ENCODE data around the gene ATP2C1. TPM values are rescaled to one million over a fixed set of nuclear protein-coding genes. Genes with fewer than 3 reads are reported as not detected.

ATP2C1 gene
- total RNA-seq, 1 donor from 2014 or later = 130 TPM

DNA sequence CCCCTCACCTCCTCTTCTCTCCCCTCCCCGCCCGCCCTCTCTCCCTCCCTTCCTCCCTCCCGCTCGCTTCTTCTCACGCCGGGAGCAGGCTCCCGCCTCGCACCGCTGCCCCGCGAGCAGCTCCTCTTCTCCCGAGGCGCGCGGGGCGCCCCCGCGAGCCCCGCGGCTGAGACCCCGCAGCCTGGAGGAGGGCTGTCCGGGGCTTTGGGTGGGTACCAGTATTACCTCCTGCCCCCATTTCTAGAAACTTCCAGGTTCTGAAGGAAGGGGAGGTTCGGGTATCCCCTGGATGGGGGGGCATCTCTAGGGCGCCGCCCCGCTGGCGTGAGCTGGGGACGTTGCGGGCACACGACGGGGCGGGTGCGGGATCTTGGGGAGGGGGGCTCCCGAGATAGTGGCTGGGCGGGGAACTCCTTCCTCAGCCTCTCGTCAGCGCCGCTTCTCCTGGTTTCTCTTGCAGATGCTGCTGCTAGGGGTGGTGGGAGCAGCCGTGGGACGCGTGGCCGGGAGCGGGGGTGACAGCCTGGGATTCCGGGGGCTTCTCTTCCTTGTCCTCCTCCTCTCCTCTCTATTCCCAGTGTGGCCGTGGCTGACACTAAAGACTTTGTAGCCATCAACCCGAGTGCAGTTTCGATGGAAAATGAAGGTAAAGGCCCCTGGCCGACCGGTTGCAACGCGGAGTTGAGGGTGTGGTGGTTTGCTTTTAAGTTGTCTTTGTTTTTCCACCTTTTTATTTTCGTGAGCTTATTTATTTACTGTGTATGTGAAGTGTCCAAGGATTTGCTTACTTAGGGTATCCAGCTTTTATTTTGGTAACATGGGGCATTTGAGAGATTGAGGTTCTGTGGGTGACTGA, 474 bp downstream of the ATP2C1 start:
- DNase-seq (ENCODE audit: low spot score) = peak; percentile 36

GRCh38 chr3:130894986-130895280, 1.0 kb downstream of the ATP2C1 start:
- no peak for DNase-seq (ENCODE audit: low spot score)

GRCh38 chr3:130895690-130896488, 2.0 kb downstream of the ATP2C1 start:
- DNase-seq (ENCODE audit: low spot score) = no peak

- no peak for DNase-seq (ENCODE audit: low spot score)
These were observed 3.4 kb downstream of the ATP2C1 start for GRCh38 chr3:130897316-130897715.

- DNase-seq (ENCODE audit: low spot score) = no peak
These were observed 7.1 kb downstream of the ATP2C1 start for GRCh38 chr3:130900959-130901358.

DNA sequence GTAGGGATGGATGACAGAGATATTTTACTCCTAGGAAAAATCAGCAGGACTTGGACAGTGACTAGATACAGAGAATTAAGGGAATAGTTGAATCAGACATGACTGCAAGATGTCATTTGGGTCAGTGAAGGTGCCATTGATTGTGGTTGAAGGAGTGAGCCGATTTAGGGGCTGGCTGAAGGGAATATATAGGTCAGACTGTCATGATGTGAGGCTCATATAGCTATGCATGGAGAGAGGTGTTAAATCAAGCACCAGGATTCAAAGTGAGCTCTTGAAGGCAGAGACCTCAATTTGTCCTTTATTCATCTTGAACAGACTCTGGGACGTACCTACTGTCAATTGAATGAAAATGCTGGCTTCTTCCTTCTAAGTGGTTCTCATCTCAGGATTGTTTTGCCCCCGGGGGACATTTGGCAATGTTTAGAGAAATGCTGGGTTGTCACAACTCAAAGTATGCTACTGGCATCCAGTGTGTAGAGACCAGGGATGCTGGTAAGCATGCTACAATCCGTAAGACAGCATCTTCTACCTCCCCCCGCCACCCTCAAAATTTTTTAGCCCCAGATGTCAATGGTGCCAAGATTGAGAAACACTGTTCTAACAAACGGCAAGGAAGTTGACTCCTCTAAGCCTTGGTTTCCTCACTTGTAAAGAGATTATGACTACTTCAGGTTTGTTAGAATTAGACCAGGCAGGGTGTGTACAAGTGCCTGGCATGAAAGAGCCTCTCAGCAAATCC, 7.8 kb downstream of the ATP2C1 start:
- no peak for DNase-seq (ENCODE audit: low spot score)

- no peak for DNase-seq (ENCODE audit: low spot score)
These were observed 9.6 kb downstream of the ATP2C1 start for GRCh38 chr3:130903412-130903908.

GRCh38 chr3:130904491-130904890, 10.6 kb downstream of the ATP2C1 start:
- no peak for DNase-seq (ENCODE audit: low spot score)

GRCh38 chr3:130905551-130905950, 11.7 kb downstream of the ATP2C1 start:
- DNase-seq (ENCODE audit: low spot score) = no peak

DNA sequence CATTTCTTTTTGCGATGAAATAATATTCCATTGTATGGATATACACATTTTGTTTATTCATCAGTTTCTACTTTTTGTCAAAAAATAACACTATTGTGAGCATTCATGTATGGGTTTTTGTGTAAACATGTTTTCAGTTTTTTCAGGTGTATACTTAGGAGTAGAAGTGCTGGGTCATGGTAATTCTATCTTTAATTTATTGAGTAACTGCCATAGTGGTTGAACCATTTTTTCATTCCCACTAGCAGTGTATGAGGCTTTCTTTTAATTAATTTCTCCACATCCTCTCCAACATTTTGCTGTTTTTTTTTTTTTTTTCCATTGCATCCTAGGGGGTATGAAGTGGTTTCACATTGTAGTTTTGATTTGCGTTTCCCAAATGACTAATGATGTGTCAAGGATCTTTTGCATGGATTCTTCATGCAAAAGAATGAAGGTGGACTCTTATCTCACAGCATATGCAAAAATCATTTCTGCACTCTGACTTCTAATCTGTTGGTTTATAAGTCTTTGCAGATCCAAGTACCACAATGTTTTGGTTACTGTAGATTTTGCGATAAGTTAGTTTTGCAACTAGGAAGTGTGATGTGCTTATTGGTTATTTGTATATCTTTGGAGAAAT, 12.6 kb downstream of the ATP2C1 start:
- DNase-seq (ENCODE audit: low spot score) = no peak

- DNase-seq (ENCODE audit: low spot score) = no peak
These were observed 13.6 kb downstream of the ATP2C1 start for GRCh38 chr3:130907500-130907899.

DNA sequence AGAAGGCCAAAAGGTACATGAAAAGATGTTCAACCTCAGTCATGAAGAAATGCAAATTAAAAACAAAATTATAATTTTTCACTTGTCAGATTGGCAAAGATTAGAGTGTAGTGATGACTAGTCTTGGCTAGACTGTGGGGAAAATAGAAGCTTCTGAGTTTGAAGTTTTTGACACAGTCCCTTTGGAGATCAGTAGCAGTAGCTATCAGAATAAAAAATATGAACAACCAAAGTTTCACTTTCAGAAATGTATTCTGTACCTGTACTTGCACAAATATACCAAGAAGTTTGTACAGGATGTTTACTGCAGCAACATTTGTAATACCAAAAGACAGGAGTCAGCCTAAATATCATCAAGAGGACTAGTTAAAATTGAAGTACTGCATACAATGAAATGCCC, 14.1 kb downstream of the ATP2C1 start:
- DNase-seq (ENCODE audit: low spot score) = no peak

DNA sequence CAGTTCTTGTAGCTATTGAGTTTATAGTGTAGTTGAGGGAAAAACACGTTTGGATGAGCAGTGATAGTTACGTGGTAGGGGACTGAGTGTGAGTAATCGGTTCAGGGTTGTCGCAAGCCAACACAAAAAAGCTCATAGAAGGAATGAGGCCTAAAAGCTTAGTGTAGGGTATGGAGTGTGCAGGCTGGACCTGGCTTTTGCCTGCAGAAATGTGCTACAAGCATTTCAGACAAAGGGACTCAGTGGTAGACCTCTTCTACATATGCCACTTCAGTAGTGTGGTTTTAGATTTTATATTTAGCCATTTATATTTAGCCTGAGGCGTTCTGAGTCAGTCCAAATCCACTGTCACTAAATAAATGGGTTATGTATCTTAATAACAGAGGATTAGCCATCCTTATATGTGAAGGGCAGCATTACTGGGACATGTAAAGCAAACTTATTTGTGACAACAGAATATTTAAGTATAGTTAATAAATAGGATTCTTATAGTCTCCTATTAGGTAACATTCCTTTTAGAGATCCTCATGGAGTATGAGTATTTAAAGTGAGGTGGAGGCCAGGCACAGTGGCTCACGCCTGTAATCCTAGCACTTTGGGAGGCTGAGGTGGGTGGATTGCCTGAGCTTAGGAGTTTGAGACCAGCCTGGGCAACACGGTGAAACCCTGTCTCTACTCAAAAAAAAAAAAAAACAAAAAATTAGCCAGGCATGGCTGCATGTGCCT, 21.8 kb downstream of the ATP2C1 start:
- no peak for DNase-seq (ENCODE audit: low spot score)

DNA sequence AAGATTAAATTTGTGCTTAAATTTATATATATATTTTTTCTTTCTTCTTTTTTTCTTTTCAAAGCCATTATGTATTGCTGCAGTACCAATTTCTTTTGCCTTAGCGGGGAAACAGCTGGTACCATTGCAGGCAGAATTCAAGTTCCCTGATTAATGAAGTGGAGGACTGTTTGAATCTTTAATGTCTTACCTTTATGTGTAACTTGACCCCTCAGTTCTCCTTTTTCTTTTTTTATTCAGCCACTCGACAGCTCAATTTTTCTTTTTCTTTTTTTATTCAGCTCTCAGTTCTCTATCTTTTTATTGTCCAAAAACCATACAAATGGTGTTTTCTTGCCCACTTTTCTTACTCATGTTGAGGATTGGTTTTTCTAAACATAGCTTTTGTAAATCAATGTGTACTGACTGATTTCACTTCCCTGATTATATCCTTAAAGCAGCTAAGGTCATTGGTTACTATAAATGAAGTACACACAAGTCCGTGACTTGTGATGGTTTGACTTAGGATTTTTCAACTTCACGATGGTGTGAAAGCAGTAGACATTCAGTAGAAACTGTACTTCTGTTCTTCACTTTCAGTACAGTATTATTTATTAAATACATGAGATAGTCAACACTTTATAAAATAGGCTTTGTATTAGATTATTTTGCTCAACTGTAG, 22.8 kb downstream of the ATP2C1 start:
- no peak for DNase-seq (ENCODE audit: low spot score)

- DNase-seq (ENCODE audit: low spot score) = no peak
These were observed 24.4 kb downstream of the ATP2C1 start for GRCh38 chr3:130918328-130918727.

GRCh38 chr3:130925628-130926027, 31.7 kb downstream of the ATP2C1 start:
- DNase-seq (ENCODE audit: low spot score) = no peak

GRCh38 chr3:130926504-130926903, 32.6 kb downstream of the ATP2C1 start:
- DNase-seq (ENCODE audit: low spot score) = no peak

GRCh38 chr3:130929804-130930203, 35.9 kb downstream of the ATP2C1 start:
- DNase-seq (ENCODE audit: low spot score) = no peak

DNA sequence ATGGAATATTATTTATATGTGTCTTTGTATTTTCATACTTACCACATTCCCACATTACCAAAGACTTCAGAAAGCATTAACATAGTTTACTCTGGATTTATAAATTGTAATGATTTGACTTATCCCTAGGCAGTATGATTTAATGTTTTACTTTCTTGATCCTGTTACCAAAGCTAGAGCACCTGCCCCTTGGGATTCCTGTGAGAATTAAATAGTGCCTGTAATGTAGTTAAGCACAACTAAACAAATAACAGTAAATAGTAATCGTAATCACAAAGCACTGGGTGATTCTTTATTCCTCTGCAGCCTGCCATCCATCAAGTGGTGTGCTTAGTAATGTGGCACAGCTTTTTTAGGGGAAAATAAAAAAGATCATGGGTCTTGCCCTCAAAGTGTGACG, 39.1 kb downstream of the ATP2C1 start:
- no peak for DNase-seq (ENCODE audit: low spot score)

DNA sequence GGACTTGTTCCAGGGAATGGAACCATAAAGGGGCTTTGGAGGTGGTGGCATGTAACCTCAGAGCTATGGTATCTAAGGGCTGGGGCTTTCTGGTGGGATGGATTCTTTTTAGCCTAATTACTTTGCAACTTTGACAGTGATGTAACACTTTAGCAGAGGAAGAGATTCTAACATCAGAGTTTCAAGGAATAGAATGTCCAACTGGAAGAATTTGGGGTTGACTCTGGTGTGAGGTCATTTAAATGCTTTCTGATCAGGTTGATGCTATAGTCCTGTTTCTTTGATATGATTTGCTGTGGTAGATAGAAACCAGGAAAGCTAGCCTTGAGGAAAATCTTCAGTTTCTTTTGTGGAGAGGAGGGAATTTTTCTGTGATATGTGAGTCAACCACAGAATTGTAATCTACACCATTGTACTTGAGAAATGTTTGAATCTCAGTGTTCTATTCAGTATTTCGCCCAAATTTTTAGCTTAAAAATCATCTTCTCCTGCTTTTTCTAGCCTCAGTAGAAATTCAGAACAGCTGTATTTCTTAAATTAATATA, 40.0 kb downstream of the ATP2C1 start:
- DNase-seq (ENCODE audit: low spot score) = no peak

Data from umbilical cord (tissue), 2 donors.